ENCODE results near the gene PIEZO1. TPM values are rescaled to one million over a fixed set of nuclear protein-coding genes. Genes with fewer than 3 reads are reported as not detected.

PIEZO1 gene
- total and polyA plus RNA-seq, 2 donors (not counting 3 experiments of a cell fraction or from before 2014, with no cell fraction given): 298 to 322 TPM

DNA sequence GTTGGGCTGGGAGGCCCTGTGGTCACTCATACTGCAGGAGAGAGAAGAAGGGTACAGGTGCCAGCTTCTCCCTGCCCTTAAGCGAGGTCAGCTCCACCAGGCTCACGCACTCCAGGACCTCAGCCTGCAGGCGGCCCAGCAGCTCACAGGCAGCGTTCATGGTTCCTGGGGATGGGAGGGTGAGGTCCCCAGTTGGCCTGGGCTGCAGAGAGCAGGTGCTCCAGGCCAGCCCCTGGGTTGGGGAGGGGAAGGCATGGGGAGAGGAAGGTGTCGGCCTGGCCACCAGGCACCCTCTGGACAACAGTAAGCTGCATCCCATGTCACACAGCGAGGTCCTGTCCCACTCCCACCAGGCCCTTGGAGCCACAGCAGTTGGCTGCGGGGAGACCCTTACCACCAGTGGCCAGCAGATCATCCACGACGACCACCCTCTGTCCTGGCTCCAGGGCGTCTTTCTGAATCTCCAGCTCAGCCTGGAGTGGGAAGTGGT, 24.7 kb upstream of the PIEZO1 start:
- no peaks in the 10 kb centered on the region for H4K20me1 ChIP-seq (replicated peaks; ENCODE audit: control insufficient read depth, extremely low read depth, insufficient read depth, low read length)
- ChIA-PET CTCF (interaction anchor here (0.8 to 3.8 kb wide), 4 partner anchors 26 to 72 kb away, joined by 3 to 28 read pairs (median 16); partner anchors contain the start of gene PIEZO1), POLR2A (interaction anchor here (0.6 kb wide), 1 partner anchor 824 kb away, joined by 3 read pairs; no protein-coding TSS in a partner anchor)
- peaks cover 21% of the 10 kb centered on the region for H3K4me1 ChIP-seq (ENCODE audit: control insufficient read depth, extremely low read depth, insufficient read depth, low read length)
- DNase-seq (ENCODE audit: low read depth, low spot score): no peak
- no peak overlapping the region for H2AFZ ChIP-seq (ENCODE audit: low read depth, low read length)
- dilution Hi-C loops (cut with MboI; ENCODE audit: extremely low pct_ligation_motif_present, low sequenced_read_pairs) (no loop called here), intact Hi-C loops (cut with micrococcal nuclease) (loop anchor here (5.0 kb wide), 1 partner anchor 113 kb away; no protein-coding TSS in a partner anchor)
- no peaks in the 10 kb centered on the region for H3K27me3 ChIP-seq (ENCODE audit: control insufficient read depth in 2 of 2, insufficient read depth in 2 of 2, low read length in 2 of 2)
- BruUV-seq (replicated peaks): no TSS peak
- H3K9me3 ChIP-seq (replicated peaks; ENCODE audit: control insufficient read depth, insufficient read depth, low read length): no peaks in the 10 kb centered on the region
- TF ChIP-seq, protein P1, sequence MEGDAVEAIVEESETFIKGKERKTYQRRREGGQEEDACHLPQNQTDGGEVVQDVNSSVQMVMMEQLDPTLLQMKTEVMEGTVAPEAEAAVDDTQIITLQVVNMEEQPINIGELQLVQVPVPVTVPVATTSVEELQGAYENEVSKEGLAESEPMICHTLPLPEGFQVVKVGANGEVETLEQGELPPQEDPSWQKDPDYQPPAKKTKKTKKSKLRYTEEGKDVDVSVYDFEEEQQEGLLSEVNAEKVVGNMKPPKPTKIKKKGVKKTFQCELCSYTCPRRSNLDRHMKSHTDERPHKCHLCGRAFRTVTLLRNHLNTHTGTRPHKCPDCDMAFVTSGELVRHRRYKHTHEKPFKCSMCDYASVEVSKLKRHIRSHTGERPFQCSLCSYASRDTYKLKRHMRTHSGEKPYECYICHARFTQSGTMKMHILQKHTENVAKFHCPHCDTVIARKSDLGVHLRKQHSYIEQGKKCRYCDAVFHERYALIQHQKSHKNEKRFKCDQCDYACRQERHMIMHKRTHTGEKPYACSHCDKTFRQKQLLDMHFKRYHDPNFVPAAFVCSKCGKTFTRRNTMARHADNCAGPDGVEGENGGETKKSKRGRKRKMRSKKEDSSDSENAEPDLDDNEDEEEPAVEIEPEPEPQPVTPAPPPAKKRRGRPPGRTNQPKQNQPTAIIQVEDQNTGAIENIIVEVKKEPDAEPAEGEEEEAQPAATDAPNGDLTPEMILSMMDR (IDR thresholded peaks at IDR 0.05; ENCODE audit: extremely low read depth in 1 of 2, insufficient read depth in 1 of 2, low read depth in 1 of 2, low read length in 2 of 2): no peak
- no peak for TF ChIP-seq EZH2 (IDR thresholded peaks at IDR 0.05; ENCODE audit: borderline replicate concordance, low read depth, low read length, severe bottlenecking)
- no peak for TF ChIP-seq POLR2A (IDR thresholded peaks at IDR 0.05; ENCODE audit: low read depth, low read length)
- no peak for TF ChIP-seq JUN (IDR thresholded peaks at IDR 0.05; ENCODE audit: borderline replicate concordance, insufficient read depth, insufficient read length, low read depth)
- TF ChIP-seq FOS (IDR thresholded peaks at IDR 0.05; ENCODE audit: borderline replicate concordance, insufficient read depth, low read length): no peak
- H3K79me2 ChIP-seq (ENCODE audit: control insufficient read depth, insufficient read depth, low read length): peaks cover 37% of the 10 kb centered on the region
- peaks cover 4 to 12% of the 10 kb centered on the region in 2 experiments for H3K36me3 ChIP-seq (ENCODE audit: control insufficient read depth in 2 of 2, extremely low read depth in 1 of 2, insufficient read depth in 2 of 2, low read length in 2 of 2)
- no peak overlapping the region for H3K27ac ChIP-seq (ENCODE audit: insufficient read depth, low read depth, low read length)
- no peak overlapping the region for H3K4me2 ChIP-seq (ENCODE audit: insufficient read depth, low read length)
- FAIRE-seq: no peak
- H3K9ac ChIP-seq (replicated peaks; ENCODE audit: extremely low read depth, insufficient read depth, low read length): no peak overlapping the region
- no peaks in the 10 kb centered on the region for H3K9me1 ChIP-seq (replicated peaks; ENCODE audit: control insufficient read depth, extremely low read depth, insufficient read depth, low read length)
- H3K4me3 ChIP-seq (replicated peaks in 1 of 3; ENCODE audit: insufficient read depth in 1 of 3, low read depth in 1 of 3, low read length in 3 of 3): no peak overlapping the region
